Activated T-cell treated with anti-CD3 and anti-CD28 coated beads, Interleukin-2, amount 50 U/mL, for 24 hours (primary cell): ENCODE results near the gene ZNF391.

Experiments used
- DNase-seq: peaks from one replicate; pipeline ENCODE4 v3.0.0-alpha.2; 2020
- H3K27ac Mint-ChIP-seq: 2 replicates; pipeline ENCODE4 v1.8.0; 2020; ENCODE audit warnings: mild to moderate bottlenecking, mixed read lengths
- H3K27me3 Mint-ChIP-seq: 2 replicates; pipeline ENCODE4 v1.8.0; 2020; ENCODE audit warnings: mixed read lengths
- H3K36me3 Mint-ChIP-seq: 2 replicates; pipeline ENCODE4 v1.8.0; 2020; ENCODE audit warnings: low read depth, mixed read lengths
- H3K4me1 Mint-ChIP-seq: 2 replicates; pipeline ENCODE4 v1.8.0; 2020; ENCODE audit warnings: low read depth, mixed read lengths
- H3K4me3 Mint-ChIP-seq: 2 replicates; pipeline ENCODE4 v1.8.0; 2020; ENCODE audit warnings: mild to moderate bottlenecking, moderate library complexity, mixed read lengths
- H3K9me3 Mint-ChIP-seq: 2 replicates; pipeline ENCODE4 v1.8.0; 2020; ENCODE audit warnings: mixed read lengths

Gene ZNF391

DNA sequence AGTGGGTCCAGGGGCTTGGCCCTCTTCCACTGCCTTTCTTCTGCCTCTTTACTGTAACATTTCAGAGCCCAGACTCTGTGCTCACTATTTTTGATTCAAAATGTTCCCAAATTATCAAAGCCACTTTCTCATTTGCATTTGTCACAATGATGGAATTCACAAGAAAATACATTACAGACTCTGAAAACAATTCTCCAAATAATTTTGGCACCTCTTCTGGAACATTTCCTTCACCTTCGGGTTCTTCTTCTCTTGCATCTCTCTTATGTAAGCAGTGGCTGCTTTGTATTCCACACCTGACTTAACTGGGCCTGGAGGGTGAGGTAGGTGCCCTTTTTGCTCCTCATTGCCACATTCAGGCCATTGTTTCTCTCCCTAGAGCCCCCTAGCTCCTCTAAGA lies 54.4 kb downstream of the ZNF391 start:
- no peak overlapping the region for H3K4me3 Mint-ChIP-seq
- no peak overlapping the region for H3K27ac Mint-ChIP-seq
- H3K27me3 Mint-ChIP-seq = no peaks in the 10 kb centered on the region
- DNase-seq = no peak
- no peaks in the 10 kb centered on the region for H3K4me1 Mint-ChIP-seq
- H3K9me3 Mint-ChIP-seq = peaks cover 35% of the 10 kb centered on the region
- peaks cover 23% of the 10 kb centered on the region for H3K36me3 Mint-ChIP-seq

- Mint-ChIP-seq H3K27ac (no peak overlapping the region), H3K36me3 (peaks cover 70% of the 10 kb centered on the region), H3K9me3 (peaks cover 61% of the 10 kb centered on the region)
Observed at GRCh38 chr6:27448456-27448855, 59.9 kb downstream of the ZNF391 start.

GRCh38 chr6:27451660-27452390 lies 63.3 kb downstream of the ZNF391 start:
- Mint-ChIP-seq H3K27ac (no peak overlapping the region), H3K9me3 (peaks cover 84% of the 10 kb centered on the region), H3K27me3 (no peaks in the 10 kb centered on the region), H3K4me3 (no peak overlapping the region), H3K36me3 (peaks cover 96% of the 10 kb centered on the region), H3K4me1 (no peaks in the 10 kb centered on the region)
- no peak for DNase-seq

More at GRCh38 chr6:27448456-27448855, 59.9 kb downstream of the ZNF391 start:
- no peak for DNase-seq
- H3K4me3 Mint-ChIP-seq = no peak overlapping the region
- no peaks in the 10 kb centered on the region for H3K27me3 Mint-ChIP-seq
- H3K4me1 Mint-ChIP-seq = no peaks in the 10 kb centered on the region

- Mint-ChIP-seq H3K4me1 (no peaks in the 10 kb centered on the region), H3K27me3 (no peaks in the 10 kb centered on the region), H3K9me3 (peaks cover 86% of the 10 kb centered on the region), H3K27ac (no peak overlapping the region), H3K4me3 (no peak overlapping the region), H3K36me3 (peaks cover 98% of the 10 kb centered on the region)
- no peak for DNase-seq
Observed at GRCh38 chr6:27452496-27452897, 63.9 kb downstream of the ZNF391 start.
